Right renal cortex interstitium (tissue), 3 donors: ENCODE measurements around the gene ATP8A2. TPM values are rescaled to one million over a fixed set of nuclear protein-coding genes. Genes with fewer than 3 reads are reported as not detected.
"Not testable (repeated sequence)": the region's sequence is repeated elsewhere in the genome, so short reads cannot be mapped to it uniquely, and the experiment has no call there.

Experiments
- DNase-seq, 3 donors: peaks; one replicate each; pipeline ENCODE4 v3.0.0-alpha.2; 2013; ENCODE audit warnings: low read depth in 3 of 3, low spot score in 2 of 3
- polyA plus RNA-seq, 3 donors: library from polyadenylated mRNA; unstranded; fragments of 120-200 nt; gene quantifications; one replicate each; pipeline ENCODE4 v1.2.1, GENCODE V29; 2013; ENCODE audit not compliant: insufficient read length in 3 of 3

ATP8A2 gene
- polyA plus RNA-seq, 3 donors, result 5.5 to 7.2 (median 6.3) TPM

DNA sequence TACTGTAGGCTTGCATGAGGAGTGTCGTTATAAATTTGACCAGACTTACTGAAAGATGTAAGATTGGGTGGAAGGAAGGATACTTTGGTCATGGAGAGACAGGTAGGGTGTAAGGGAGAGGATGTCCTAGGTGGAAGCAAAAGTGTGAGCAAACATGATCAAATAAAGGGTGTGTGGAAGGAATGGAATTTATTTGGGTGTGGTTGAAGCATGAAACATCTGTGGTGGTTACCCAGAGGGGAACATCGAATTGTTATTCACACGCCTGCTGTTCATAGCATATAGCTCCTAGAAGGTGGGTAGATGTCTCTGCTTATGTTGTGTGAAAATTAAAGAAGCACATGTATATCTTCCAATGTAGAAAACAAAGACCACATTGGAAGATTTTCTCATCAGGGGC, 157.7 kb downstream of the ATP8A2 start:
- DNase-seq, result no peak

DNA sequence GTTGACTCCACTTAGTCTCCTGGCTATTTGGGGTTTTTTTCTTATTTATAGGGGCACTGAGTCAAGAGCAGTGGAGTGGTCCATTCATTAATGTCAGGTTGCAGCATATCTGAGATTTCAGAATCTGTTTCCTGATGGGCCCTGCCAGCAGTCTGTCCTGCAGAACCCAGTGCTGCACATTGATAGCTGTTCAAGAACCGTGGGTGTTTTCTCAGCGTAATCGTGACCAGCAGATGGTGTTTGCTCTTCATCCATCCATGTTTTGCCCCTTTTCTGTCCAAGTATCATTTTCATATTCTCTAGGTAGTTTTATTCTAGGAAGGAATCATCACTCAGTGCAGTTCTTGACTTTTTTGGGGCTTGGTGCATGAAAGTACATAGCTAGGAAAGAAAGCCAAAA, 166.5 kb downstream of the ATP8A2 start:
- DNase-seq, result no peak

GRCh38 chr13:25541434-25542123, 169.8 kb downstream of the ATP8A2 start:
- no peak for DNase-seq

DNA sequence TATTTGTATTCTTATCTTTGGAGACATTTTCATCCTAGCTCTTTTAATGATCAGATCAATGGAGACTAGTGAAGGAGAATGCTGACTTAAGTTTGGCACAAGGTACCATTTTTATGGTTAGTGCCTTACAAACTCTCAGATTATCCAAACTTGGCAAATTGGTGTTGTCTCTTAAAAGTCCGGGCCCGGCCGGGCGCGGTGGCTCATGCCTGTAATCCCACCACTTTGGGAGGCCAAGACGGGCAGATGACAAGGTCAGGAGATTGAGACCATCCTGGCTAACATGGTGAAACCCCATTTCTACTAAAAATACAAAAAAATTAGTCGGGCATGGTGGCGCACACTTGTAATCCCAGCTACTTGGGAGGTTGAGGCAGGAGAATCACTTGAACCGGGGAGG, 177.2 kb downstream of the ATP8A2 start:
- not testable (repeated sequence) for DNase-seq

GRCh38 chr13:25561812-25562211, 190.0 kb downstream of the ATP8A2 start:
- no peak for DNase-seq

DNA sequence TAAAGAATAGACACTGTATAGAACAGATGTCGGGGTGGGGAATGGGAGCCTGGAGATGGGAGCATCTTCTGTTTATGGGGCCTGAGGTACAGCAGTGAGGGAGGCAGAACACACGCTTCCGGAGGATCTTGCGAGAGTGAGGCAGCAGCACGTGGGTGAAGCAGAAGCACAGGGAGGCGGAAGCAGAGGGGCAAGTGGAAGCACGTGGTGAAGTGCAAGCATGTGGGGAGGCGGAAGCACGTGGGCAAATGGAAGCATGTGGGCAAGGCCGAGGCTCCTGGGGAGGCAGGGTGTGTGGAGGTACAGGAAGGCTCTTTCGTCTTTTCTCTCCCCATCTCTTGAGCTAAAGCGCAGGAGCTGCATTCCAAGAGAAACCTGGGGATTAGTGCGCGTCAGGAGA, 198.4 kb downstream of the ATP8A2 start:
- no peak for DNase-seq

DNA sequence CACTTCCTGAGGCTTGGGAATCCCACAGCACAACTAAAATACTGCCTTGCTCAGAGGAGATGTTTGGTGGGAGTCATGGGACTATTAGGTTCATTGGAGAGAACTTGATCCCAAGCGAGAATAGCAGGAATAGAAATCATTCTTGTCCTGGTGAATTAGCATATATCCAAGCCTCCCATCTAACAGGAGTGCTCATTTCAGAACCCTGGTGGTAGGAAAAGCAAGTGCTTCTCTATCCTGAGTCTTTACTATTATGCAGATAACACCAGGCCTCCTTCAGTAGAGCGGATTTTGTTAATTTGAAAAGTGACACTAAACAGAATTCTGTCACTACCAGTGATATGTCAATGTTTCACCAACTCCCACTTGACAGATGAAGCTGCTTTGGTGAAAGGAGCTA, 199.5 kb downstream of the ATP8A2 start:
- DNase-seq, result no peak

- not testable (repeated sequence) for DNase-seq
Observed at GRCh38 chr13:25572171-25572570, 200.4 kb downstream of the ATP8A2 start.

DNA sequence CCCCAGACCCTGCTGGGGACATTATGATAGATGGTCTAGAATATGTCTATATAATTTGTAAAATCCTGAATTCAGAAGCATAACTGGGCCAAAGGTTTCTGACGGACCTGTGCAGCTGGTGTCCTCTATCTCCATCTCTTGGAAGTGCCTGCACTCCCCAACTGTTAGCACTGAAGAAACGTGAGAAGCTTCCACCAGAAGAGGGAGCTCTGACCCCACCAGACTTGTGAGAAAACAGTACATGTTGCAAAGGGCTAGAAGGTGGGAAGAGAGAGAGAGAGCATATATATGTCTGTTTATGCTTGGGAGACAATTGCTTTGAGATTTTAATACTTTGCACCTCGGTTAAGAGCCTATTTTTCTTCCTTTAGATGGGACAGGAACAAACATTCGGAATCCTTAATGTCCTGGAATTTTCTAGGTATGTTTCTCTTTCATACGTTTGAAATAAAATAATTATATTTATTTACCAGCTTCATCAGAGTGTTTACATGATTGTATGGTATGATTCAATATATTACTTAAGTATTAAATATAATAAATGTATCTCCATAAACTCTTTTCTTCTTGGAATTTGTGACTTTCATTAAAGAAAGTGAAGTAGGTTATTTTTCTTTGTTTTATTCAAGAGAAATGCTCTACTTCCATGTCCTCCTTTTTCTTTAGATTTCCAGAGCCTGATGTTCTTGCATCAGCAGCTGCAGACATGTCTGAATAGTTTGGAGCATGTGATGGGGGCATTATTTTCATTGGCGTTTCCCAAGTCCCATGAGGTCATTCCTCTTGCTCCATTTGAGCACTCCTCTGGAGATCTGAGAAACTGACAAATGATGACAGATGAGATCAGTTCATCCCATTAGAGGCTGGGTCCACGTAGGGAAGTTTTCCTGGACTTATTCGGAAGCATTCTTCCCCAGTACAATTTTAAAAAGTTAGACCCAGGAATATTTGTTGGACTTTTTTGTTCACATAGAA, 202.9 kb downstream of the ATP8A2 start:
- peak; percentile 89 to 92 (median 90) for DNase-seq

DNA sequence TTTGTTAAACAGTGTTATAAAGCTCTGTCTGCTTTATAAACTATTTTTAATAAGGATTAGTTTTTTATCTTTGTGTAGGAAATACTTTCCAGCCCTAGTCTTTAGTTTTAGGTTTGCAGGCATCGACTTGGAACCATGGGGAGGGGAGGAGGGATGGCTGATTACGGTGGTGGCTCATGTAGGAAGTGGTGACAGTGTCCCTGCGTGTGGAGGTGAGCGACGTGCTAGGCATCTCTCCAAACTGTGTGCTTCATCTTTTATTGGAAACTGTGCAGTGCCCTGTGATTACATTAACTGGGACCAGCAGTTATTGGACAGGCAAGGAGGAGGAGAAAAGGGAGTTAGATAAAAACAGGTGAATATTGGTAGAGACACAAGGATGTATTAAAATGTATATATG, 203.8 kb downstream of the ATP8A2 start:
- DNase-seq, result no peak

DNA sequence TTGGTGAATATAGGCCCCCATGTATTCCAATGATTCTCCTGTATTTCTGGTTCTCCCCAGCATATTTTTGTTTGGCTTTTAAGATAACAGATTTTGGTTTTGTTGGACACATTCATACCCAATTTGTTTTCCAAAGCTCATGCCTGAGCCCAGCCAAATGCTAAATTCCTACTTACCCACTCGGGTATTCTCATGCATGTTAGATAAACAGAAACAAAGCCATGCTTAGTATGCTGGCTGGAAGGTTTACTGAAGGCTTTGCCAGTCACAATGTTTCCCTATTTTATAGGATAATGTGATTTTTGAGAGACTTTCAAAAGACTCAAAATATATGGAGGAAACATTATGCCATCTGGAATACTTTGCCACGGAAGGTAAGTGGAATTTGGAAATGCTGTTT, 206.8 kb downstream of the ATP8A2 start:
- DNase-seq, result no peak

DNA sequence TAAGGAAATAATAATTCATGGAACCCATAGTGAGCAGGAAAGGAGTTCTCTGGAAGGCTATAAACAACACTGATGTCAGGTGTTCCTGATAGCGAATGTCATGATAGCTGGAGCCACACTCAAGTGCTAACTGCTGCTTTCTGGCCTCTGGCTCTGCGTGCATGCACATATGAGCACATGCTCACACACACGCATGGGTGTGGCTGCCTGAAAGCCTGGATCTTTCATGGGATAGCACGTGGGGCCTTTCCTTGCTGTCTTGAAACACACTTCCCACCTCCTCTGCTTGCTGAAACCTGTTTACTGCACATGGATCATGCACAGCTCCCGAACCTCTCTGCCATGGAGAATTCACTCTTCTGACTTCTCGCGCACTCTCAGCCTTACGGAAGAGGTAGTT, 207.4 kb downstream of the ATP8A2 start:
- DNase-seq, result no peak

- no peak for DNase-seq
Observed at GRCh38 chr13:25581351-25581750, 209.6 kb downstream of the ATP8A2 start.

DNA sequence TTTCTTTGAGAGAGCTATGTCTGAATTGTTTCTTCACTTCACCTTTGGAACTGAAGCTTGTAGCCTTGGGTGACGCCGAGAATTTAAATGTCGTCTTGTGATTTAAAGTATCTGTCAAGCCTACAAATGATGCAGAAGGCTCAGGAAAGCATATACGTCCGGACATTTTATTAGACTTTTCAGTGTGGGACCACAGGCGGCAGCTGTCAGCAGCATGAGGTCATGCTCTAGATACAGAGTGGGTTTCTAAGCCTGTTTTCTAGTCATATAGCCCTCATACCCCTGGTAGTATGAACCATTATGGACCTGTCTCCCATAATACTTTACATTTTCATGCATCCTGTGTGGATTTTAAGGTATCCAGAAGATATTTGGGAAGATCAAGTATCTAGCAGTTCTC, 212.3 kb downstream of the ATP8A2 start:
- DNase-seq, result no peak

DNA sequence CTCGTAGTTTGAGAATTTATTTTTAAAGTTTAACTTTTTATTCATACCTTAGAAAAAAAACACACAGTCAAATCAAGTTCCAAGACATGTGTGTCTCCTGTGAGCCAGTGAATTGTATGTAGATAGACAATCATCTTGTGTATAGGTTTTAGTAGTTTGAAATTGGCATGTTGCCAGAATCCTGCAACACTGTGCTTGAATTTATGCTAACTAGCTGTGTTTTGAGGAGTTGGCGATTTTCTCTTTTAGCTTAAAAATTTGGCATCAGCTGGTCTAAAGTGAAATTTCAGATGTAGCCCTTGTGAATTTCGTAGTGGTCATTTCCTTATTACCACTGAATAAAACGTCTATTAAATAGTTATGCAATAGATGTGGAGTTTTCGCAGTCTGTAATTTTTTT, 213.2 kb downstream of the ATP8A2 start:
- DNase-seq, result no peak

- DNase-seq, result no peak
Observed at GRCh38 chr13:25587326-25587980, 215.7 kb downstream of the ATP8A2 start.

DNA sequence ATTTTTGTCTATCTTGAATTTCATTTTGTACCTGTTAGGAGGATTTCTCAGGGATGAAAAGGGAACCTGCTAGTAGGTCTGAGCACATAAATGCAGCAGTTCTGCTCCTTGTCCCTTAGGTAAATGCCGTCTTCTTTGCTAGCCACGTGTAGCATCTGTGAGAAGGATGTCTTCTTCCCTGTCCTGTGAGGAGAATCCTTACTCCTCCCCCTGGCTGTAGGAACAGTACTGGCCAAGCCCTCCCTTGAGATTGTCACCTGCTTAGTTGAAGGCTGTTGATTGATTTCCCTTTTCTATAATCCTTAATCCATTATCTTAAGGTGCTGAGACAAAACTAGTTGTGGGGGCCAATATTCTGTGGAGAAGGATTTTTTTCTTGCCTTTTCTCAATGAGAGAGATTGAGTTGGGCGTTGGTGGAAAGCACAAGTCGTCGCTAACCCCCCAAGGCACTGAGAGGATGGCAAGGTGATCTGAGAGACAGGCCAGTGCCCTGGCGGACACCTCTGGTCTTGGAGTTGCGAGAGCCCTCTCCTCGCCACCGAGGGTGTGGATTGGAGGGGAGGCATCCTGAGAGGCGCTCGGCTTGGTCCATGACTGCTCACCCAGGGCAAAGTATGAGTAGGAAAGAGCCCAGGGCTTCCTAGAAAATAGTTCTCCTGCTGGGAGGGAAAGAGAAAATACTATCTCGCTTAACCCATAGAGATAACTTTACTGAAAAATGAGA, 216.7 kb downstream of the ATP8A2 start:
- no peak for DNase-seq

DNA sequence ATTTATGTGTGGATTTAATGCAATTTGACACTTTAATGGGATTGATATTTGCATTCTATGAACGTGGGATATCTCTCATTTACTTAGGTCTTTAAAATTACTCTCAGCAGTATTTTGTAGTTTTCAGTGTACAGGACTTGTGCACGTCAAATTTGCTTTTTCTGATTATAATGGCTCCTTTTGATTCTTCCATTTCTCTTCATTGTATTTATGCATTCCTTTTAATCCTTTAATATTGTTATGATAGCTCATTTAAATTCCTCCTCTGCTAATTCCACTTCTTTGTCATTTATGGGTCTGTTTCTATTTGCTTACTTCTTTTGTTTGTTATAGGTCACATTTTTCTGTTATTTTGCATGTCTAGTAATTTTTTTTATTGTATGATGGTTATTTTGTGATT, 226.6 kb downstream of the ATP8A2 start:
- DNase-seq, result no peak

DNA sequence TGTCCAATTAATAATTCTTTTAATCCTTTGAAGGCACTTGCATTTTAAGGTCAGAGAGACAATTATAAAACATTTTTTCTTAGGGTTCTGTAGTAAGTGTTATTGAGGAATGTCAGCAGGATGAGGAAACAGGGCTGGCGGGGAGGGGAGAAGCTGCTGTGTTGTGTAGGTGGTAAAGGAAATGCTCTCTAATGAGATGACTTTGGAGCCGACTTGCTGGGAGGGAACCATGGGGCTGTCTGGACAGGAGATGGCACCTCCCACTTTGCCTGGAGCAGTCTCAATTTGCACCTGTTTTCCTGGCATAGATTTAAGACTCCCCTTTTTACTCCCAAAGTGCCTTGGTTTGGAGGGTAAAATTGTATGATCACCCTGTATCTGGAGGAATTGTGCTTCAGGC, 230.4 kb downstream of the ATP8A2 start:
- DNase-seq, result no peak

DNA sequence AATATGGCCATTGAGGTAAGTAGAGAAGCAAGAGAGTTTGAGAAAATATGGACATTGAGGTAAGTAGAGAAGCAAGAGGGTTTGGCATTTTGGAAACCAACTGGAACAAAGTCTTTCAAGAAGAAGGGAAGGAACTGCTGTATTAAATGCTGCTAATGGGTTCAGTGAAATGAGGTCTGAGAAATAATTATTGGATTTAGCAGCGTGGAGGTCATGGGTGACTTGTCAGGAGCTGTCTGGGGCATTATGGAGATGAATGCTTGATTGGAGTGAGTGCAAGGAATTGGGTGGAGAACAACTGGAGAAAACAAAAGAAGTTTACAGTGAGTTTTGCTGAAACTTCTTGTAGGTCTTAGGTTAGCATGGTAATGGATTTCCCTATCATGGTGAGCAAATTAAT, 232.3 kb downstream of the ATP8A2 start:
- no peak for DNase-seq

DNA sequence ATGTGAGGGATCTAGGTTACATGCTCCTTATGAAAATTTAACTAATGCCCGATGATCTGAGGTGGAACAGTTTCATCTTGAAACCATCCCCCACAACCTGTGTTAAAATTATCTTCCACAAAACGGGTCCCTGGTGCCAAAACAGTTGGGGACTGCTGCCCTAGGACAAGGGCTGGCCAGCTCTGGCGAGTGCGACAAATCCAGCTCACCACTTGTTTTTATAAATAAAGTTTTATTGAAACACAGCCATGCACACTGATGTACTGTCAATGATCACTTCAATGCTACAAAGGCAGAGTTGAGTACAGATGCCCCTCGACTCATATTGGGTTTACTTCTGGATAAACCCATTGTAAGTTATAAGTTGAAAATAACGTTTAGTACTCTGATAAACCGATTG, 235.3 kb downstream of the ATP8A2 start:
- DNase-seq, result no peak
